Gastrocnemius medialis (tissue), 4 donors: ENCODE measurements around the gene NUDCD2.

Experiments
- CTCF ChIP-seq, 5 experiments: fragments of 450-650 bp in 3 of 5; fragments of 200-600 bp in 2 of 5; sonication (generic) in 2 of 5; IDR thresholded peaks in 4 of 5; conservative IDR thresholded peaks in 1 of 5; 1 replicate in 4 of 5; 2 replicates in 1 of 5; pipeline ENCODE4 v1.5.1; 2016 to 2019; ENCODE audit warnings: antibody characterized with exemption in 5 of 5, mild to moderate bottlenecking in 3 of 5, moderate library complexity in 3 of 5
- POLR2A ChIP-seq, 2 donors: fragments of 450-650 bp; IDR thresholded peaks; one replicate each; pipeline ENCODE4 v1.6.1; 2017; ENCODE audit warnings: antibody characterized with exemption in 2 of 2, mild to moderate bottlenecking in 2 of 2, moderate library complexity in 2 of 2

- no peak for TF ChIP-seq POLR2A (IDR thresholded peaks at IDR 0.05)
- no peak for TF ChIP-seq CTCF (IDR thresholded peaks at IDR 0.05 in 4 of 5, conservative IDR thresholded peaks at IDR 0.05 in 1 of 5)
Measured at GRCh38 chr5:163509291-163509951, 49.5 kb upstream of the NUDCD2 start.
